Uterus (tissue), 2 donors: ENCODE measurements around the gene DUS2.

Source experiments
- CTCF ChIP-seq, 4 experiments: fragments of 200-600 bp in 2 of 4; fragments of 450-650 bp in 2 of 4; sonication (generic) in 2 of 4; IDR thresholded peaks; one replicate each; pipeline ENCODE4 v1.5.1; 2016 to 2019; ENCODE audit warnings: antibody characterized with exemption in 4 of 4, mild to moderate bottlenecking in 2 of 4, moderate library complexity in 1 of 4
- POLR2A ChIP-seq, 2 donors: fragments of 450-650 bp; IDR thresholded peaks; one replicate each; pipeline ENCODE4 v1.6.1; 2016; ENCODE audit warnings: antibody characterized with exemption in 2 of 2, mild to moderate bottlenecking in 1 of 2, moderate library complexity in 1 of 2

GRCh38 chr16:68041783-68042182 lies 18.7 kb downstream of the DUS2 start:
- no peak for TF ChIP-seq CTCF (IDR thresholded peaks at IDR 0.05)
- TF ChIP-seq POLR2A (IDR thresholded peaks at IDR 0.05), result no peak
